ENCODE data around the gene DOP1B. TPM values are rescaled to one million over a fixed set of nuclear protein-coding genes. Genes with fewer than 3 reads are reported as not detected.

DOP1B gene
- total RNA-seq, 1 donor from 2014 or later: 11.5 TPM

- no peak overlapping the region for H3K4me3 Mint-ChIP-seq
- no peak overlapping the region for H3K27ac Mint-ChIP-seq
- peaks cover 24% of the 10 kb centered on the region for H3K4me1 Mint-ChIP-seq (ENCODE audit: low read depth)
- H3K9me3 Mint-ChIP-seq: no peaks in the 10 kb centered on the region
- intact Hi-C loops (cut with micrococcal nuclease): no loop called here
- peaks cover 13% of the 10 kb centered on the region for H3K36me3 Mint-ChIP-seq (ENCODE audit: low read depth)
- DNase-seq (ENCODE audit: low spot score): no peak
- no peaks in the 10 kb centered on the region for H3K27me3 Mint-ChIP-seq (ENCODE audit: insufficient read depth)
Observed at GRCh38 chr21:36145259-36145658, 11.4 kb upstream of the DOP1B start.

DNA sequence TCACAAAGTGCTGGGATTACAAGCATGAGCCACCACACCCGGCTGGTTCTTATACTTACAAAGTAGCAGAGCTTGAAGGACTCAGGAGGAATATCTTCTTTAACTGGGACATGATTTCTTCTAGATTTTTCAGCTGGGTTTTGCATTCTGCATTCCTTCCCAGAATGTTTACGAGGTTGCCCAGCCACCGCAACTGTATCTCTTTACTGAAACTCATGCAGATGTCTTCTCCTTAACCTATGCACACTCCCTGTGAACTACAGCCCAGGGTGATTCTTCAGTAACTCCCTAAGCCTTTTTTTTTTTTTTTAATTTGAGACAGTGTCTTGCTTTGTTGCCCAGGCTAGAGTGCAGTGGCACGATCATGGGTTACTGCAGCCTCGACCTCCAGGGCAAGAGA, 8.7 kb upstream of the DOP1B start:
- no peak overlapping the region for H3K27ac Mint-ChIP-seq
- no peak for DNase-seq (ENCODE audit: low spot score)
- intact Hi-C loops (cut with micrococcal nuclease): no loop called here
- no peaks in the 10 kb centered on the region for H3K9me3 Mint-ChIP-seq
- H3K4me1 Mint-ChIP-seq (ENCODE audit: low read depth): peaks cover 19% of the 10 kb centered on the region
- peaks cover 3% of the 10 kb centered on the region for H3K36me3 Mint-ChIP-seq (ENCODE audit: low read depth)
- no peaks in the 10 kb centered on the region for H3K27me3 Mint-ChIP-seq (ENCODE audit: insufficient read depth)
- H3K4me3 Mint-ChIP-seq: no peak overlapping the region

GRCh38 chr21:36148886-36149285, 7.7 kb upstream of the DOP1B start:
- Mint-ChIP-seq H3K4me3 (no peak overlapping the region), H3K27me3 (ENCODE audit: insufficient read depth) (no peaks in the 10 kb centered on the region), H3K9me3 (no peaks in the 10 kb centered on the region), H3K4me1 (ENCODE audit: low read depth) (peaks cover 19% of the 10 kb centered on the region), H3K36me3 (ENCODE audit: low read depth) (peaks cover 3% of the 10 kb centered on the region), H3K27ac (no peak overlapping the region)
- no peak for DNase-seq (ENCODE audit: low spot score)
- intact Hi-C loops (cut with micrococcal nuclease): no loop called here

GRCh38 chr21:36149788-36150711, 6.6 kb upstream of the DOP1B start:
- peaks cover 19% of the 10 kb centered on the region for H3K4me1 Mint-ChIP-seq (ENCODE audit: low read depth)
- DNase-seq (ENCODE audit: low spot score): no peak
- no peaks in the 10 kb centered on the region for H3K9me3 Mint-ChIP-seq
- intact Hi-C loops (cut with micrococcal nuclease): no loop called here
- peaks cover 3% of the 10 kb centered on the region for H3K36me3 Mint-ChIP-seq (ENCODE audit: low read depth)
- H3K27ac Mint-ChIP-seq: peak overlapping the region; percentile 13
- peaks cover 1% of the 10 kb centered on the region for H3K27me3 Mint-ChIP-seq (ENCODE audit: insufficient read depth)
- H3K4me3 Mint-ChIP-seq: no peak overlapping the region

DNA sequence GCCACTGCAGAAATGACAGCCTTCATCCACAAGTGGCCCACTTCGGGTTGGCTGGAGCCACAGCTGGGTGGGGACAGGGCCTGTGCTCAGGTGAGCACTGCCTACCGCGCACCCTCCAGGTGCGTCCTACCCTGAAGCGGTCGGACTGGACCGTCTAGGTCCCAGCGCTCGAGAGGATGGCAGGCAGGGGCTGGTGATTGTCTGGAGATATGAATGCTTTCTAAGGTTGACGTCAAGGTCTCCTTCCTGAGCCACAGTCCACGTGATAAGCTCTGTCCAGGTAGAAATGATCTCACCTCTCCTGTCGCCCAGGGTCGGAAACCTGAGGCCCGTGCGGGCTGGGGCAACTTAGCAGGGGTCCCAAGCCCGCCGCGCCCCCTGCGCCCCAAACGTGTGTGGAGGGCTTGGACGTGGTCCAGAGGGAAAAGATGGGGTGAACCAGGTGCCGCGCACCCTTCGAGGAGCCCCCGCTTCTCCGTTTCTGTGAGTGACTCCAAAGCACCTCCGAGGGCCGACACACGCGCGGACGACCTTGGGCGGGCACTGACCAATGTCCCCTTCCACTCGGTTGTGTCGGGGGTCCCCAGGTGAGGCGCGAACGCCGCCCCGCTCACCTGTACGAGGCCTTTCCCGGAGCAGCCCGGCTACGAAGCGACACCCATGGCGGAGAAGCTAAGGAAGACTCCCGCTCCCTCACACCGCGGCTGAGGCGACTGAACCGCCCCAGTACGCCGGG, 853 bp upstream of the DOP1B start:
- Mint-ChIP-seq H3K9me3 (no peaks in the 10 kb centered on the region), H3K4me1 (ENCODE audit: low read depth) (peaks cover 10% of the 10 kb centered on the region), H3K27me3 (ENCODE audit: insufficient read depth) (peaks cover 9% of the 10 kb centered on the region), H3K36me3 (ENCODE audit: low read depth) (peaks cover 6% of the 10 kb centered on the region), H3K27ac (no peak overlapping the region), H3K4me3 (peak overlapping the region; percentile 86)
- DNase-seq (ENCODE audit: low spot score): no peak
- intact Hi-C loops (cut with micrococcal nuclease): loop anchor here (1.0 to 5.0 kb wide), 12 partner anchors 14 to 1212 kb away; partner anchors contain the start of genes CBR3, CHAF1B, DYRK1A and MORC3

DNA sequence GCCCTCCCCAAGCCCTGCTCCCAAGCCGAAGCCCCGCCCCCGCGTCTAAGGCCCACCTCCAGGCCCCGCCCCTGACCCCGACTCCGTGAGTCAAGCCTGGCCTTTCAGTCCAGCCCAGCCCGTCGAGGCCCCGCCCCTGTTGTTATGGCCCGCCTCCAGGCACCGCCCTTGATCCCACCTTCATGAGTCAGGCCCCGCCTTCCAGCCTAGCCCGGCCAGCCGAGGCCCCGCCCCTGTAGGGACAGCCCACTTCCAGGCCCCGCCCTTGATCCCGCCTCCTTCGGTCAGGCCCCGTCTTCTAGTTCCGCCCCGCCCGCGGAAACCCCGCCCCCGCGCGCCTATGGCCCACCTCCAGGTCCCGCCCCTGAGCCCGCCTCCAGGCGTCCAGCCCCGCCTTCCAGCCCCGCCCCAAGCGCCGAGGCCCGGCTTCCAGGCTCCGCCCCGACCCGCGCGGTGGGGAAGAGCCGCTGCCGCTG, 247 bp upstream of the DOP1B start:
- Mint-ChIP-seq H3K4me3 (peak overlapping the region; percentile 86), H3K27me3 (ENCODE audit: insufficient read depth) (peaks cover 9% of the 10 kb centered on the region), H3K36me3 (ENCODE audit: low read depth) (peaks cover 8% of the 10 kb centered on the region), H3K4me1 (ENCODE audit: low read depth) (peaks cover 10% of the 10 kb centered on the region), H3K27ac (peak overlapping the region; percentile 9), H3K9me3 (no peaks in the 10 kb centered on the region)
- intact Hi-C loops (cut with micrococcal nuclease): loop anchor here (1.0 to 5.0 kb wide), 12 partner anchors 15 to 1211 kb away; partner anchors contain the start of genes CBR3, CHAF1B, DYRK1A and MORC3
- DNase-seq (ENCODE audit: low spot score): peak; percentile 99

GRCh38 chr21:36159356-36159921, 2.8 kb downstream of the DOP1B start:
- H3K27ac Mint-ChIP-seq: no peak overlapping the region

GRCh38 chr21:36160850-36161178, 4.2 kb downstream of the DOP1B start:
- H3K36me3 Mint-ChIP-seq (ENCODE audit: low read depth): peaks cover 12% of the 10 kb centered on the region
- no peak for DNase-seq (ENCODE audit: low spot score)
- intact Hi-C loops (cut with micrococcal nuclease): no loop called here
- no peak overlapping the region for H3K4me3 Mint-ChIP-seq
- H3K27ac Mint-ChIP-seq: no peak overlapping the region
- H3K27me3 Mint-ChIP-seq (ENCODE audit: insufficient read depth): peaks cover 4% of the 10 kb centered on the region
- H3K9me3 Mint-ChIP-seq: no peaks in the 10 kb centered on the region
- H3K4me1 Mint-ChIP-seq (ENCODE audit: low read depth): peaks cover 16% of the 10 kb centered on the region

More at GRCh38 chr21:36159356-36159921, 2.8 kb downstream of the DOP1B start:
- H3K4me3 Mint-ChIP-seq: no peak overlapping the region
- H3K9me3 Mint-ChIP-seq: no peaks in the 10 kb centered on the region
- peaks cover 8% of the 10 kb centered on the region for H3K36me3 Mint-ChIP-seq (ENCODE audit: low read depth)
- no peak for DNase-seq (ENCODE audit: low spot score)
- peaks cover 16% of the 10 kb centered on the region for H3K4me1 Mint-ChIP-seq (ENCODE audit: low read depth)
- intact Hi-C loops (cut with micrococcal nuclease): loop anchor here (5.0 kb wide), 1 partner anchor 1208 kb away; the partner anchor contains the start of gene DYRK1A
- peaks cover 9% of the 10 kb centered on the region for H3K27me3 Mint-ChIP-seq (ENCODE audit: insufficient read depth)

GRCh38 chr21:36162631-36163030, 6.0 kb downstream of the DOP1B start:
- Mint-ChIP-seq H3K36me3 (ENCODE audit: low read depth) (peaks cover 12% of the 10 kb centered on the region), H3K4me3 (no peak overlapping the region), H3K4me1 (ENCODE audit: low read depth) (peaks cover 13% of the 10 kb centered on the region)

GRCh38 chr21:36163750-36164741, 7.4 kb downstream of the DOP1B start:
- H3K9me3 Mint-ChIP-seq: no peaks in the 10 kb centered on the region
- intact Hi-C loops (cut with micrococcal nuclease): no loop called here
- no peak for DNase-seq (ENCODE audit: low spot score)
- peaks cover 6% of the 10 kb centered on the region for H3K4me1 Mint-ChIP-seq (ENCODE audit: low read depth)
- H3K27ac Mint-ChIP-seq: no peak overlapping the region
- peaks cover 9% of the 10 kb centered on the region for H3K36me3 Mint-ChIP-seq (ENCODE audit: low read depth)
- H3K4me3 Mint-ChIP-seq: no peak overlapping the region
- no peaks in the 10 kb centered on the region for H3K27me3 Mint-ChIP-seq (ENCODE audit: insufficient read depth)

More at GRCh38 chr21:36162631-36163030, 6.0 kb downstream of the DOP1B start:
- H3K9me3 Mint-ChIP-seq: no peaks in the 10 kb centered on the region
- peaks cover 4% of the 10 kb centered on the region for H3K27me3 Mint-ChIP-seq (ENCODE audit: insufficient read depth)
- H3K27ac Mint-ChIP-seq: no peak overlapping the region
- no peak for DNase-seq (ENCODE audit: low spot score)
- intact Hi-C loops (cut with micrococcal nuclease): no loop called here

- H3K27me3 Mint-ChIP-seq (ENCODE audit: insufficient read depth): no peaks in the 10 kb centered on the region
- no peak for DNase-seq (ENCODE audit: low spot score)
- peaks cover 13% of the 10 kb centered on the region for H3K36me3 Mint-ChIP-seq (ENCODE audit: low read depth)
- no peak overlapping the region for H3K27ac Mint-ChIP-seq
- H3K4me3 Mint-ChIP-seq: no peak overlapping the region
- no peaks in the 10 kb centered on the region for H3K9me3 Mint-ChIP-seq
- intact Hi-C loops (cut with micrococcal nuclease): no loop called here
- H3K4me1 Mint-ChIP-seq (ENCODE audit: low read depth): peaks cover 6% of the 10 kb centered on the region
Observed at GRCh38 chr21:36165356-36165755, 8.7 kb downstream of the DOP1B start.

DNA sequence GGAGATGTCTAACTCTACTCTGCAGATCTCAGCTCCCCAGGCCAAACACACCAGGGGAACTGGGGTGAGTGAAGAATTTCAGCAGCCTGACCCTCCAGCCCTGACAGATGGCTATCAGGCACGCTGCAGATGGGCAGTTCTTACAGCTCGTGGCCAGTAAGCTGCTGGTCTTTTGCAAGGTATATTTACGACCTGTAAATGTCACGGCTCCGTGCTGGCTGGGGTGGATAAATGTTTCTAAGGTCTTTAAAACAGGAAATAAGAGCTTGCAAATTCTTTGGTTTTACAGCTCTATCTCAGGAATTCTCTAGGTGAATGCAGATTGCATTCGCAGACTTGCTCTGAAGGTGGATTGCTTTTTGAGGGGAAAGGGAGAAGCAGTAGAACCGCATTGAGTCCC, 10.1 kb downstream of the DOP1B start:
- no peaks in the 10 kb centered on the region for H3K9me3 Mint-ChIP-seq
- intact Hi-C loops (cut with micrococcal nuclease): no loop called here
- H3K27me3 Mint-ChIP-seq (ENCODE audit: insufficient read depth): no peaks in the 10 kb centered on the region
- H3K4me1 Mint-ChIP-seq (ENCODE audit: low read depth): peaks cover 7% of the 10 kb centered on the region
- no peak overlapping the region for H3K4me3 Mint-ChIP-seq
- H3K36me3 Mint-ChIP-seq (ENCODE audit: low read depth): peaks cover 11% of the 10 kb centered on the region
- H3K27ac Mint-ChIP-seq: no peak overlapping the region
- DNase-seq (ENCODE audit: low spot score): no peak
